Stimulated activated CD4-positive, alpha-beta T cell treated with anti-CD3 and anti-CD28 coated beads, TNF-alpha, amount 100 ng/mL, for 4 hours (primary cell): ENCODE data around the gene MYH11.
"Not testable (repeated sequence)": the region's sequence is repeated elsewhere in the genome, so short reads cannot be mapped to it uniquely, and the experiment has no call there.

Experiments used
- DNase-seq, 3 experiments: peaks; one replicate each; pipeline ENCODE4 v3.0.0-alpha.2; 2020; ENCODE audit warnings: low read depth in 3 of 3

The MYH11 gene

DNA sequence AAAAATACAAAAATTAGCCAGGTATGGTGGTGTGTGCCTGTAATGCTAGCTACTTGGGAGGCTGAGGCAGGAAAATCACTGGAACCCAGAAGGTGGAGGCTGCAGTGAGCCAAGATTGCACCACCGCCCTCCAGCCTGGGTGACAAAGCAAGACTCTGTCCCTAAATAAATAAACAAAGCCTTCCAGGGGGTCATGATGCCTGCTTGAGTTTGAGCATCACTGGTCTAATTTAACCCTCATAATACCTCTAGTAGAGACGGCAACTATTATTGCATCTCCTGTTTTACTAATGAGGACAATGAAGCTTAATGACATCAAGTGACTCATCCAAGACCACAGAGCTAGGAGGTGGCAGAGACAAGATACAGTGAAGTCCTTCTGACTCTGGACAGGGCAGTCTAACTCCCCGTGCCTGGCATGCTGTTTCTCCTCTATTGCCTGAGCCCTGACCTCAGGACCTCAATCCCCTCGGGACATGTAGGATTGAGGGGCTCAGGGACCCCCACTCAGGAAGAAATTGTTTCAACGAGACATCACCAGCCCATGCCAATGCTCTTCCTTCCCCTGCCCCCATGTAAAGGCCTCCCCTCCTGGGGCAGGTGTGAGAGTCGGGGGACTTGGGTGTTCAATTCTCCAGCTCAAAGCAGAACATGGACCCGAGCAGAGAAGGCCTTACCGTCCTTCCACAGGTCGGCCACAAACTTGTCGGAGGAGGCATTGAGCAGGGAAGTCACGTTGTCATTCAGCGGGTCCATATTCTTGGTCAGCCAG is 103.9 kb downstream of the MYH11 start:
- no peak for DNase-seq

DNA sequence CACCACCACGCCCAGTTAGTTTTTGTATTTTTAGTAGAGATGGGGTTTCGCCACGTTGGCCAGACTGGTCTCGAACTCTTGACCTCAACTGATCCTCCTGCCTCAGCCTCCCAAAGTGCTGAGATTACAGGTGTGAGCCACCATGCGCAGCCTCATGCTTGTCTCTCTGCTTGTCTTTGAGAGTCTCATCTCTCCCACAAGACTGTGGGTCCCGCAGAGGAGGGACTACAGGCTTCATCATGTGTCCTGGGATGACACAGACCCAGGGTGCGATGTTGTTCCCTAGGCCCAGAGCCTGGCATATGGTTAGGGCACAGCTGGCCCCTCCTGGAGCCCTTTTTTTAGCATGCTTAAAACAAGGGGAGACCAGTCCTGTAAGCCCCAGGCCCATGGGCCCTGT is 104.9 kb downstream of the MYH11 start:
- no peak for DNase-seq

DNA sequence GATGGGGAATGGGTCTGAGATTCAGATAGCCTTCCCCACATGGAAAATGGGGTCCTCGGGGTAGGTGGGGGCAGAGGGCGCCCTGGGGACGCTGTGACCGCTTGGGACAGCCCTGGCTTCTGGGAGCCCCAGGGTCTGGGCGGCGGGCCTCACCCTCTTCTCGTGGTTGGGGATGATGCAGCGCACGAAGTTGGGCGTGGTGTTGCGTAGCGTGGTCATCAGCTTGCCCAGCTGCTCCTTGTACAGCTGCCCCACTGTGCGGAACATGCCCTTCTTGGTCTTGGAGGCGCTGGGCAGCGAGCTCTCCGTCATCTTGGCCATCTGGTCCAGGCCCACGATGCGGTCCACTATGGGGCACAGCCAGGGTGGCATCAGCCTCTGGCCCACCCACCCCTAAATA is 106.8 kb downstream of the MYH11 start:
- no peak for DNase-seq

DNA sequence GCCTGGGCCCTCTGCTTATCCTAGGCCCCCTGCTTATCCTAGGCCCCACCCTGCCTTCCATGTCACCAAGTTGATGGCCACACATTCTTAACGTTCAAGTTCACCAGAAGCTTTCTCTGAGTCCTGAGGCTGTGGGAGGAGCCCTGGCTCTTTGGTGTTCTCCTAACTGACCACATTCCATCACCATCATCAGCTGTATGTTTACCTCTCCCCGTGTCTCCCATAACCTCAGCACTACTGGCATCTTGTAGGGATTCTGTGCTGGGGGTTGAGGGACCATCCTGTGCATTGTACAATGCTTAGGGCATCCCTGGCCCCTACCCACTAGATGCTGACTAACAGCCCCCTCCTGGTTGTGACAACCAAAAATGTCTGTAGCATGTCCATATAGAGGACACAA is 107.5 kb downstream of the MYH11 start:
- DNase-seq, result no peak

DNA sequence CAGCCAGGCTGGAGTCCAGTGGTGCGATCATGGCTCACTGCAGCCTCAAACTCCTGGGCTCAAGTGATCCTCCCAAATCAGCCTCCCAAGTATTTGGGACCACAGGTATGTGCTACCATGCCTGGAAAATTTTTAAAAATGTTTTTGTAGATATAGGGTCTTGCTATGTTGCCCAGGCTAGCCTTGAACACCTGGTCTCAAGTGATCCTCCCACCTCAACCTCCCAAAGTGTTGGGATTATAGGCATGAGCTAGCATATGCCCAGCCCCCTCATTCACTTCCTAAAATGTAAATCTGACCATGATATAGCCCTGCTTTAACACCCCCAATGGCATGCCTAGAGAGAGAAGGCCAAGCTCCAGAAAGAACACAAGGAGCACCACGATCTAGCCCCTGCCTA is 108.2 kb downstream of the MYH11 start:
- no peak for DNase-seq

DNA sequence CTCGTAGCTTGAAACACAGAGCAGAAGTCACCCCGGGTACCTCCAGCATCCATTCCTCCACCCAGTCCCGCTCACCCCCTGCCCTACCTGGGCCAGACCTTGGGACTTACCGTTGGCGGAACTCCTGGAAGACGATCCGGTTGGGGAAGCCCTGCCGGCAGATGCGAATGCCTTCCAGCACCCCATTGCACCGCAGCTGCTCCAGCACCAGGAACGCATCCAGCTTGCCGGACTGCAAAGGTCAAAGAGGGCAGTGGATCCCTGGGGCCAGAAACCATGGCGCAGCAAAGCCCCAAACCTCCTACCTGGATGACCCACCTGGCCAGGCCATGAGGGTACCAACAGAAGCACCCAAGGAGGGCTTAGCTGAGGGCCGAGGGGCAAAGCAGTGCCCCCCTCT is 108.9 kb downstream of the MYH11 start:
- no peak for DNase-seq

DNA sequence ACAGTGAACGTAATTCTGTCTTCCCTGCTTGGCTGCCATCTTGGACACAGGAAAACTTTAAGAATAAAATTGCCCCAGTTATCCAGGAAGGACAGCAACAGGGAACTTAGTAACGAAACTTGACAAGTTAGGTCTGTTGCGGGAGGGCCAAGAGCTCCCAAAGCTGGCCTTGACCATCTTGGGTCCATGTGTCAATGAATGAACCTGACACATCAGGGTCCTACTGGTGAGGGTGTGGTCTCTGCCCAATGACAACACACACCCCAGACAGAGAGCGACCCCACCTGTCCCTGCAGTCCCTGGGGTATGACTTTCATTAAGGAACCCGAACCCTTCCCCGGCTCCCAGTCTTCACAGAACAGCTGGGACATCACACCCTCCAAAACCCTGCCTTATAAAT is 110.5 kb downstream of the MYH11 start:
- DNase-seq, result no peak

DNA sequence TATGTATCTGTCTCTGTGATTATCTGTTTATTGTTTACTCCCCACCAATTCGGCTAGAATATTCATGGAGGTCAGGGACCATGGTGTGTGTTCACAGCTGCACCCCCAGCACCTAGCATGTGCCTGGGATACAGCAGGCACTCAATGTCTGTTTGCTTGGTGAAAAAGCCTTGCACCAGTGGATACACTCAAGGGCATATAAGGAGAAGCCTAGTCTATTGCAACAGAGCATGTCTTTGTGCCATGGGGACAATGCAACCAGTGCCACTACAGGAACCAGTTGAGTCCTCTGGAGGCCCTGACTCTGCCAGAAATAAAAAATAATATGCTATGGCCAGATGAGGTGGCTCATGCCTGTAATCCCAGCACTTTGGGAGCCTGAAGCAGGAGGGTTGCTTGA is 113.2 kb downstream of the MYH11 start:
- DNase-seq, result no peak

DNA sequence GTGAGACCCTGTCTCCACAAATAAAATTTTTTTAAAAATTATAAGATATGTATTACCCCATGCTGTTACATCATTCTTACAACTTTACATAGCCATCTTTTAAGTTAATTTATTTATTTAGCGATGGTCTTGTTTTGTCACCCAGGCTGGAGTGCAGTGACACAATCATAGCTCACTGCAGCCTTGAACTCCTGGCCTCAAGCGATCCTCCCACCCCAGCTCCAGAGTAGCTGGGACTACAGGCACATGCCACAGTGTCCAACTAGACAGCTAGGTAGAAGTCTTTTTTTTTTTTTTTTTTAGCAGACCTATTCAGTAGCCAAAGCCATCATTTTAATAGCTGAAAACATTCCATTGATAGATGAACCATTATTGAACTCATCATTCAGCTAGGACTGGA is 114.1 kb downstream of the MYH11 start:
- DNase-seq, result no peak

DNA sequence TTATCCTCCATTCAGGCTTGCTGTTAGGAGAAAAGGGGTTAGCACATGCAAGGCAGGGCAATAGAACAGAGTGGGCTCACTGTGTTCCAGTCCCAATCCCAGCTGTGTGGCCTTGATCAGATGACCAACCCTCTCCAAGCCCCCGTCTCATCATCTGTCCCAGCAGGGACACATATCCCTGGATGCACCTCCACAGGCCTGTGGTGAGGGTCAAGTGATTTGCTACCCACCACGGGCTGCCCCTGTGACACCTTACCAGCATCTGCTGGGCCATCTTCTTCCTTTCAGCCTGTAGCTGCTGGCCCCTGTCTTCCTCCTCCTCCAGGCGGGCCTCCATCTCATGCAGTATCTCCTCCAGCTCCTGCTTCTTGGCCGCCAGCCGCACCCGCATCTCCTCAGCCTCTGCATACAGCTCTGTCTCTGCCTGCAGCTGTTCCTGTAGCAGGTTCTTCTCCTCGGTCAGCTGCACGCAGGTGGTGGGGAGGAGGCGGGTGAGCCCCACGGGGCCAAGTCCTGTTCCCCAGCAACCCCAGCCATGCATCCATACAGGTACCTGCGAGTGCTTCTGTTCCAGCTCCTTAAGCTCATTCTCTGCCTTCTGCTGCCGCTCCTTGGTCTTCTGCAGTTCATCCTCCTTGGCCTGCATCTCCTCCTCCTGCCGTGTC is 115.5 kb downstream of the MYH11 start:
- no peak for DNase-seq

DNA sequence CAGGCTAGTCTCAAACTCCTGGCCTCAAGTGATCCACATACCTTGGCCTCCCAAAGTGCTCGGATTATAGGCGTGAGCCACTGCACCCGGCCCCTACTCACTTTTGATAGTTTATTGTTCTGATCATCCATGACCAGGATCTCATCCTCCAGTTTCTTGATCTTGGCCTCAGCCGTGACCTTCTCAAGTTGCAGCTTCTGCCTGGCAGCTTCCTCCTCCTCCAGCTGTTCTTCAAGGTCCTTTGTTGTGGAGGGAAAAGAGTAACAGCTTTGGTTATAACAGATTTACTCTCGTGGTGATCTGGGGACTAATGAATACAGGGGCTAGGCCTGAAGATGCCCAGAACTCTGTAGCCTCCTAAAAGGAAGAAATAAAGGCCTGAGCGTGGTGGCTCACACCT is 116.9 kb downstream of the MYH11 start:
- no peak for DNase-seq

DNA sequence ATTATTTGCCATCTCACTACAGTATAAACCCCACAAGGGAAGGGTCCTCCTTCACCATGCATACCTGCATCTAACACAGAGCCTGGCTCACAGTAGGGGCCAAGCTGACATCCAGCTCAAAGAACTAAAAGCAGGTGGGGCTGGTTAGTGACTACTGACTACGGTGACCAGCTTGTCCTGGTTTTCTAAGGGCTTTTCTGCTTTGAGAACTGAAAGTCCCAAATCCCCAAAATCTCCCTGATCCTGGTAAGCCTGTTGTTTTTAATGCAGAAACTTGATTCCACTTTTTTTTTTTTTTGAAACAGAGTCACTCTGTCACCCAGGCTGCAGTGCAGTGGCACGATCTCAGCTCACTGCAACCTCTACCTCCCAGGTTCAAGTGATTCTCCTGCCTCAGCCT is 117.4 kb downstream of the MYH11 start:
- DNase-seq, result no peak

DNA sequence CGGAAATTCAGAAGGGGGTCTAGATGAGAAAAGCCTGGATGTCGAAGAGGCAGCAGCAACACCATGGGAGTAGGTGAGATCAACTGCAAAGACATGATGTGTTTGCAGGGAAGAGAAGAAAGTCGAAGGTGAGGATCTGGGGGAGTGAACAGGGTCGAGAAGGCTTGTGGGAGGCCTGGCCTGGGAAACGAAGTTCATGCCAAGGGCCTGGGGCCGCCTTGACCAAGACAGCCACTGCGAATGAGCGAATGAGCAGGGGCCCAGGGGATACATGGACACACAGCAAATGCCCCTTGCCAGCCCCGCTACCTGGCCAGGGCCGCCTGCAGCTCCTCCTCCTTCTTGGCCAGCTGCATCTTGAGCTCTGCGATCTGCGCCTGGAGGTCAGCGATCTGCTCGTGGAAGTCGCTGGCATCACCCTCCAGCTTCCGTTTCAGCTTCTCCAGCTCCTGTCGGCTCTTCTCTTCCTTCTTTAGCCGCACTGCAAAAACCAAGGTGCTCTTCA is 119.6 kb downstream of the MYH11 start:
- no peak for DNase-seq

DNA sequence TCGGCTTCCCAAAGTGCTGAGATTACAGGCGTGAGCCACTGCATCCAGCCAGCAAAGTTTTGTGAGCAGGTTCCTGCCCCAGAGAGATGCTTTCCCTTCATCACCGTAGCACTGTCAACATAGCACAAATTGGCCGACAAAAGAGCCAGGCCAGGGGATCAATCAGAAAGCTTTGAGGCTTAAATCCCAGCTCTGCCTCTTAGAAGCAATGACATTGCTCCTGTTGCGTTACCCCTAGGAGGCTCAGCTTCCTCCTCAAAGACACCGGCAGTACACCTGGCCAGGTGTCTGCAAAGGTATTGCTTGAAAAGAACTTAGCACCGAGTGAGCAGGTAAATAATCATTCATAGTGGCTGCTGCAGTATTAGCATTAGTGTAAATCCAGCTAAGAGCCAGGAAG is 120.3 kb downstream of the MYH11 start:
- no peak for DNase-seq

DNA sequence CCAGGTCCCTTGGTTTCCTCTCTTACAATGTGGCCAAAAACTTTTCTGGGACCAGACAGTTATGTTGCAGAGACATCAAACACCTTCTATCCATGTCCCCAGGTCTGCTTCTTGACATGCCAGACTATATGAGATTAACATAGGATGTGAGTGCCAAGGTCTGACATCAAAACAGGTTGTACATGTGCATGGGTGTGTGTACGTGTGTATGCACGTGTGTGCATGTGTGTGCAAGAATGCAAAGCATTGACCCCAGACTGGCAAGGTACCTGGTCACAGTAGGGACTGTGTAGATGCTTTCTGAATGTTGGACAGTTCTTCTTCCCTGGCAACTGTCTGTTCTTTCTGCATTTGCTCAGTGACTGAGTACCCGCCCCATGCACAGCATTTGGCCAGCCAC is 121.2 kb downstream of the MYH11 start:
- DNase-seq, result no peak

DNA sequence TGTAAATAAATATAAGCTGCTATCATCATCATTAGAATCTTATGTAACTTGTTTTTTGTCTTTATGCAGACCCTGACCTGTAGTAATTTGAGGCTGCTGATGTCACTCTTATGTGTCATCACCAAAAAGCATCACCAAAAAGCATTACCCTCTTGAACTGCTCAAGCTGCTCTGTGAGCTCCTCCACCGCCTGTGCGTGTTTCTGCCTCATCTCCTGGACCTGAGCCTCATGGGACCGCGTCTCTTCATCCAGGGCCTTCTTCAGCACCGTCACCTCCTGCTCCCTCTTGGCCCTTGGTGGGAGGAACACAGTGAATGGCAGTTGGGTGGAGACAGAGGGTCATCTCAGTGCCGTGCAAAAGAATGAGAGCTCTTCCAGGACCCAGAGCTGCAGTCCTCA is 124.4 kb downstream of the MYH11 start:
- no peak for DNase-seq

DNA sequence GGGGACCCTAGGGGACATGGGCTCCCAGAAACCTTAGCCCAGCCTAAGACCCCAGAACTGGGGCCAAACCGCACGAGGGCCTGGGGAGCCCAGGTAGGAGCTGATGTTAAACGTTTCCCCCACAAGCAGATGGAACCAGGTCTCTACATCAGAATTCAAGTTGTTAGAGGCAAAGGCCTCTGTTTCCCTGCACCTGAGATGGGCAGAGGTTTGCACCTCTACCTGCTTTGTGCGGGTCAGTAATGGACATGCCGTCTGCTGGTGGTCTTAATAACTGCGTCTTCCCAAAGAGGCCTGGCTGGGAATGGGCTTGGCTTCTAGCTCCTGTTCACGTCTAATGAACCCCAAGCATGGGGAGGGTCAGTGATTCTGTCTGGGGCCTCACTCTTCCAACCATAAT is 127.7 kb downstream of the MYH11 start:
- no peak for DNase-seq

DNA sequence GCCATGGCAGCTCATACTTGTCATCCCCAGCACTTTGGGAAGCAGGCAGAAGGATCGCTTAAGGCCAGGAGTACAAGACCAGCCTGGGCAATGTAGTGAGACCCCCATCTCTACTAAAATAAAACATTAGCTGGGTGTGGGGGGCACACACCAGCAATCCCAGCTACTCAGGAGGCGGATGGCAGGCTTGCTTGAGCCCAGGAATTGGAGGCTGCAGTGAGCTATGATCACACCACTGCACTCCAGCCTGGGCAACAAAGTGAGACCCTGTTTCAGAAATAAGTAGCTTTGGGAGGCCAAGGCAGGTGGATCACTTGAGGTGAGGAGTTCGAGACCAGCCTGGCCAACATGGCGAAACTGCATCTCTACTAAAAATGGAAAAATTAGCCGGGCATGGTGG is 129.1 kb downstream of the MYH11 start:
- not testable (repeated sequence) for DNase-seq

DNA sequence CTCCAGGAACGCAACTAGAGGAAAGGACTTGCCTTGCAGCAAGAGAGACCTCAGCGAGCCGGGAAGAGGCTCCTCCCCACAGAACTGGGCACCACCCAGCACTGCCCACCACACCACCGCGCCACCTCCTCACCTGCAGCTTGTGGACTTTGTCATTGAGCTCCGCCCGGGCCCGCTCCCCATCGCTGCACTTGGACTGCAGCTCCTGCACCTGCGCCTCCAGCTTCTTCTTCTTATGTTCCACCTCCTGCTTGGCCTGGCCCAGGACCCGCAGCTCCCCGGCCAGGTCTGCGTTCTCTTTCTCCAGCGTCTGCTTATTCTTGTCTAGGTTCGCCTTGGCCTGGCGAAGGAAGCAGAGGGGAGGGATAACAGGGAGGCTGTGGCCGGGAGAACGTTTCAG is 130.1 kb downstream of the MYH11 start:
- no peak for DNase-seq

DNA sequence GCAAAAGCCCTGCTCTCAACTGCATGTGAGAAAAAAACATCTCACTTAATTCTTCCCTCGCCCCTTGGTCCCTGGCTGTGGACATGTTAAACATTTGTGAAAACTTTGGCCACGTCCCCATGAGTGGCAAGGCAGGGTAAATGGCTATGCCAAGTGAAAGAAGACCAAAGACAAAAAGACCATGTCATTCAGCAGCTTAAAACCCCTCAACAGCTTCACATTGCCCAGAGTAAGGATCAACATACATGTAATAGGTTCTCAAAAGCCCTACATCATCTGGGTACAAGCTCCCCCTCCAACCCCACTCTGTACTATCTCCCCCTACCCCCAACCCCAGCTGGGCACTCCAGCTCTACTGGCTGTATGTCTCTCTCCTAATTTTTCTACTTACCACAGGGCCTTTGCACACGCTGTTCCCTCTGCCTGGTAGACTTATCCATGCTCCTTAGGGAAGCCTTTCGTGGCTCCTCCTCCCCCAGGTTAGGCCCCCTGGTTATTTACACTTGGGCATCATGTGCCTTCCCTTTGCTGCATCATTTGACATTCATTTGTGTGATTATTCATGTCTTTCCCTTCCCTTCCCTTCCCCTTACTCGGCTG is 131.1 kb downstream of the MYH11 start:
- no peak for DNase-seq

DNA sequence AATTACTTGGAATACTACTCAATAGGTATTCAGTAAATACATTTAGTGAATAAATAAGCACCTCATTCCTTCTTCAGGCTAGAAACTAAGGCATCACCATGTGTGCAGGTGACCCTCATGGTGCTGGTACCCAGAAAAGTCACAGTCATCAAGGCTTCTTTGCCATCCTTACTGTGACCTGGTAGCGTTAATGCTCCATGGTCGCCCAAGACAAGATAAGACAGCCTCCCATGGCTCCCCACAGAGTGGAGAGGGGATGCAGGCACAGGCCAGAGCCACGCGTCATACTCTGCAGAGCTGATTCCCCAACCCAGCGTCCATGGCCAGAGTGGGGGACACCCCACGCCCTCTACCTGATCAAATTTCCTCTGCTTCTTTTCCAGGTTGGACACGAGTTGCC is 133.0 kb downstream of the MYH11 start:
- DNase-seq, result no peak

DNA sequence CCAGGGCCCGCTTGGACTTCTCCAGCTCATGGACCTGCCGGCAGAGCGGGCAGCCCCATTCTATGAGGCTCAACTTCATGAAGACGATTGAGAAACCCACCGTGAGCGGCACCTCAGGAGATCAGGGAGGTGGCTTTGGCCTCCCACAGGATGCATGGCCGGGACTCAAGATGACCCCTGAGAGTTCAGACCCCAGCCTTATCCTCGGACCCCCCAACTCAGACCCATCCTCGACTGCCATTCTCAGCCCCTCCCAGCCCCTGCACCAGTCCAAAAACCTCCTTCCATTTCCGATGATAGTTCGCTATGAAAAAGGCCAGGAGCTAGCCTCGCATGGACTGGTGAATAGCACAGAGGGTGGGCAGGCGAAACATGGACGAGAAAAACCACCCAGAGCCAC is 135.8 kb downstream of the MYH11 start:
- DNase-seq, result no peak
